ENCODE measurements around the gene EDC3.

Gene EDC3

DNA sequence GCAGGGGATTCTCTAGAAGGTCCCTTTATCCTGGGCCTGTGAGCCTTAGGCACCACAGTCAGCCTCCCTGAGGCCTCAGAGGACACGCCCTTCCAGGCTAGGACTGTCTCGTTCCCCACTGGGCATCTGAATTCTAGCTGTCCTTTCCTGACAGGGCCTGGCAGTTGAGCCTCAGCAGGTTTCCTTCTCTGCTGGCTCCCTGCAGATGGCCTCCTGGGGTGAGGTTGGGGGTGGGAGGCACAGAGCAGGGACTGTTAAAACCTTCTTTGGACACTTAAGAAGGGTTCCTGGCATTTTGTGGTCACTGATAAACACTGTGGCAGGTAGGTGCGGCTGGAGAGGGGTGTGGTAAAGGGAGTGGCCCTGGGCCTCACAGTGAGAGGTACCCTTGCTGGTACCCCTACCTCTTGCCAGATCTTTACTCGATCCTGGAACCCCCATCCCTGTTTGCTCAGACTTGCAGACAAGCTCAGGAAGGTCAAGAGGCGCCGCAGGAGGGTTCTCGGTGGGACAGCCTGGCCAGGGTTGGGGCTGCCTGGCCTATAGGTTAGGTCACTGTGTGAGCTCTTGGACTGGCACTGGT lies 71.7 kb downstream of the EDC3 start:
- no peak for DNase-seq

DNA sequence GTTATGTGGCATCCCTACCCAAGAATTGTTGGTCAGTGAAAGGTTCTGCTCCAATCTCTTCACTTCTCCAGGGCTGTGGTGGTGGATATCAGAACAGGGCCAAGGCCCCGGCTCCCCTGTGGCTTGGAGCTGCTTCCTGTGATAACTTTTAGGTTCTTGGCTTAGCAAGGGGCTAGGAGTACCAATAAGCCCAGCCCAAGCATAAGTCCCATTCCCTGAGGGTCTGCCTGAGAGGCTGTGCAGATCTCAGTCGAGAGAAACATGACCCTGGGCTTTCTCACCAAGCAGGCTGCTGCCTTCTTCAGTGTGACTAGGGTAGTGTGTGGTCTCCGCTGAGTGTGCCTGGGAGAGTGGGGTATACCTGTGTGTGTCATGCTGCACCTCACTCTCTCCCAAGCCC lies 73.1 kb downstream of the EDC3 start:
- DNase-seq: no peak

DNA sequence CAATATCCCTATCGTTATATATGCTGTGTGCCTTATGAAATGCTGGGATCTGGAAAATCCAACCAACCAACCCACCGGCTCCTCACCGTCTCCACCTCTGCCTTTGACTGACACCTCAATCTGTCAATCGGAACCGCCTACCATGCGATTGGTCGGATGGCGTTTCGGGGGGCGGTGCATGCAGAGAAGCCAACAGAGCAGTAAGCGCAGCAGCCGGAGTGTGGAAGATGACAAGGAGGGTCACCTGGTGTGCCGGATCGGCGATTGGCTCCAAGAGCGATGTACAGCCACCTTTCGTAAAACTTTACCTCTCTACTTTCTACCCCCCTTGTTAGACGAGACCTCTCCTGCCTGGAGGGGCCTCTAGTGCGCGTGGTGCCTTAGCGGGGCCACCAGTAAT lies 73.9 kb downstream of the EDC3 start:
- no peak for DNase-seq

DNA sequence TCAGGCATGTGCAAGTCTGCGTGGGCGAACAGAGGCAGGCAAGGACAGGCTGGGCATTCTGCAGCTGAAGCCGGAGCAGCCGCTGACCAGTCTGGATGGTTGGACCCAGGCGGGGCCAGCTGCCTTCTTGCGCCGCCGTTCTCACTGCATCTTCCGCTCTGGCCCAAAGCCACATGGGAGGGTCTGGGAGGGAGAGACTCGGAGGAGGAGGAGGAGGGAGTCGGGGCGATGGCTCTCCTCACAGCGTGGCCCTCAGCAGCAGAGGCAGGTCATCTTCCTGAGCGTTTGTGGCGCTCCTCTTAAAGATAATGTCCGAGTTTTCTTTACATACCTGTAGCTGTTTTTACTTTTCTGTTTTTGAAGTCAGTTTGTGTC lies 74.3 kb downstream of the EDC3 start:
- no peak for DNase-seq

GRCh38 chr15:74620636-74621545 lies 74.9 kb downstream of the EDC3 start:
- peak; percentile 60 for DNase-seq

- DNase-seq: no peak
Observed at GRCh38 chr15:74619916-74620635, 75.7 kb downstream of the EDC3 start.

DNA sequence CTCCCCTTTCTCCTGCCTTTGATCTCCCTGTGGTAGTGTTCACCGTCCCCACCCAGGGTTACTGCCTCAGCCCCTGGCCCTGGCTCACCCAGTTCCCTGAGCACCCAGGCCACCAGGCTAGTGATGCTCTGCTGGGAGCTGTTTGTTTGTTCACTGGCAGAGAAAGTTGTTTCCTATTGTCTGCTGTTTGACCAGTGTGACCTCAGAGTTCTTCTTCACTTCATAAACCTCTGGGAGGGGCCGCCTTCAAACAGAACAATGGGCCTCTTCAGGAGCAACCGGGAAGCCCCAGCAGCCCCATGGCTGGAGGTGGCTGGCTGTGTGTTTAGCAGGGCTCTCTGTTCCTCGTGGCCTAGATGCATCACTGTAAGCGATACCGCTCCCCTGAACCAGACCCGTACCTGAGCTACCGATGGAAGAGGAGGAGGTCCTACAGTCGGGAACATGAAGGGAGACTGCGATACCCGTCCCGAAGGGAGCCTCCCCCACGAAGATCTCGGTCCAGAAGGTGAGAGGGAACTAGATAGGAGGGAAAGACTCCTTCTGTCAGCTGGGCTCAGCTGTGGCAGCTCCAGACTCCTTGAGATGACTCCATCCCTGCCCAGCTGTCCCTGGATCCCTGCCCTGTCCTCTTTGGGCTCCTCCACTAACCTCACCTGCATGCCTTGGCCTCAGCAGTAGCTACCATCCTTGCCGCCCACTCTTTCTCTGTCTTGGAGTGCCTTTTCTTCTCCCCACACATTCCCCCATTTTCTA lies 76.8 kb downstream of the EDC3 start:
- DNase-seq: no peak

DNA sequence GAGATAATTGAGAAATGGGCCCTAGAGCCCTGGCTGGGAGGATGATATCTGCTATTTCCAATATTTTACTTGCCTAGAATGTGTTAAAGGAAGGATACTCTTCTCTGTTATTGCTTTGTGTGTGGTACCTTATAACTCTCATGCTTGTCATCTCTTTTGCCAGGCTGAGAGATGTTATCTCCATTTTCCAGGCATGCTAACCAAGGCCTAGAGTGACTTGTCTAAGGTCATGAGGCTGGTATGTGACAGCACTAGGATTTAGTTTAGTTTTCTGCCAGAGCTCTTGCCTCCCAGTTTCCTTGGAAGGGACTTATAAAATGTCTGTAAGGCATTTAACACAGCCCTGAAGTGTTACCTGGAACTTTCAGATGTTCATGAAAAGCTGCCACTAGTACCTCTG lies 78.8 kb downstream of the EDC3 start:
- DNase-seq: no peak

- peak; percentile 45 for DNase-seq
Observed at GRCh38 chr15:74616366-74616939, 79.4 kb downstream of the EDC3 start.

- peak; percentile 92 for DNase-seq
Observed at GRCh38 chr15:74615508-74616365, 80.1 kb downstream of the EDC3 start, which contains the start of gene CLK3. CLK3 (plus strand) TSS chr15:74615836; CDS start chr15:74619197, 3,361 bp downstream.

DNA sequence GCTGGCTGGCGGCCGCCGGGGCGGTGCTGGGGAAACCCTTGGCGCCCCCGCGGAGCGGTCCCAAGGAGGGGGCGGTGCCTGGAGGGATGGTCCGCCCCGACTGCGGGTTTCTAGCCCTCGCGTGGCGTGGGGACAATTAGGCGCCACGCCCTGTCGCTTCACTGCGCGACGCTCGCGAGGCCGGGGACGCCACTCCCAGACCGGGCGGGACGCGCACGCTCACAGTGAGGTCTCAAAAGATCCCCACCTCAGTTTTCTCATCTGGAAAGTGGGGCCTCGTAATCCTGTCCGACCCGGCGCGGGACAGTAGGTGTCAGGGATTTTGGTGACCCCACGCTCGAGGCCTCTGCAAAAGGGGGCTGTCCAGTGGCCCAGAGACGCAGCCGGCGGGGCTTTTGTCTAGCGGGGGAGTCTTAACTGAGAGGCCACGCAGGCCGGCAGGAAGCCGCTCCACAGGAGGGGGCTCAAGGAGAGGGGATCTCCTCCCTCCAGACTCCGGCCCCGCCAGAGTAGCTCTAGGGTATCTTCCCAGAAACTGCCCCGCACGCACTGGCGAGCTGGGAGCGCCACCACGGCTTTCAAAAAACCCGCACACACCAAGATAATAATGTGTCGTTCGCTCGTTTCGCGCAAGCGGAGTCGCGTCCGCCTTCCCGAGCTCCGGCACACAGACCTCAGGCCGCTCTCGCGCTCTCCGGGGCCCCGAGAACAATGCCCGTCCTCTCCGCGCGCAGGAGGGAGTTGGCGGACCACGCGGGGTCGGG lies 80.9 kb downstream of the EDC3 start:
- peak; percentile 79 for DNase-seq

DNA sequence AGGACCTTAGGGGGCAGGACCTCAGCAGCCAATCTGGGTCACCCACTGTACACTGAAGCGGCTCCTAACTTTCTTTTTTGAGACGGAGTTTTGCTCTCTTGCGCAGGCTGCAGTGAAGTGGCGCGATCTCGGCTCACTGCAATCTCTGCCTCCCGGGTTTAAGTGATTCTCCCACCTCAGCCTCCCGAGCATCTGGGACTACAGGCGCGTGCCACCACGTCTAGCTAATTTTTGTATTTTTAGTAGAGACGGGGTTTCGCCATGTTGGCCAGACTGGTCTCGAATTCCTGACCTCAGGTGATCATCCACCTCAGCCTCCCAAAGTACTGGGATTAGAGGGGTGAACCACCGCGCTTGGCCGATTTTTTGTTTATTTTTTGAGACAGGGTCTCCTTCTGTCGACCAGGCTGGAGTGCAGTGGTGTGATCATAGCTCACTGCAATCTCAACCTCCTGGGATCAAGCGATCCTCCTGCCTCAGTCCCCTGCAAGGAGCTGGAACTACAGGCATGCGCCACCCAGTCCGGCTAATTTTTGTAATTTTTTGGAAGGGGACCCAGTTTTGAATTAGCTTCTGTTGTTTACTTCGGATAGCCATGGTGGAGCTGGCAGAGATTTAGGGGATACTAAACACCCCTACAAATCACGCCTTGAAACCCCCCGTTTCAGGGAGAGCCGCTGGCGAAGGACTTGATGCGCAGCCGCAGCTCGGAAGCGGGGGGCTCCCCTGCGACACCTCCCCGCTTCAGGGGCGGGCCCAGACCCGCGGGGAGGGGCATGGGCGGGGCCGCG lies 81.7 kb downstream of the EDC3 start:
- no peak for DNase-seq

GRCh38 chr15:74613089-74613952 lies 82.5 kb downstream of the EDC3 start:
- no peak for DNase-seq

- DNase-seq: no peak
Observed at GRCh38 chr15:74612677-74613076, 83.1 kb downstream of the EDC3 start.

- no peak for DNase-seq
Observed at GRCh38 chr15:74611834-74612233, 84.0 kb downstream of the EDC3 start.

DNA sequence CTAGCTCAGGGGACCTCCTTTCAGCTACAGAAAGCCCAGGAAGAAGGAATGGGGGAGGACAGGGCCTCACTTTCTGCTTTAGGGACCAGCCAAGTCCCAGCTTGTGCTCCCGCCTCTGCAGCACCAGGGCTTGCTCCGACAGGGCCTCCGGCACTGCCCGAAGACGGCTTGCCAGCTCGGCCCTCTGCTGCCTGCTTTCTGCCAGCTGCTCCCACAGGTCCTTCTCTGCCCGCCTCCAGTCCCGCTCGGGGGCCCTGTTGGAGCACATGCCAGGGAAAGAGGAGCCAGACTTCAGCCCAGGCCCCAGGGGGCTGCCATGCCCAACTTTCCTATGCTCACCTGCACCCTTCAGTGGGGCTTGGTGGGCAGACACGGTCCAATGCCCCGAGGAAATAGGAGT lies 84.5 kb downstream of the EDC3 start:
- no peak for DNase-seq

DNA sequence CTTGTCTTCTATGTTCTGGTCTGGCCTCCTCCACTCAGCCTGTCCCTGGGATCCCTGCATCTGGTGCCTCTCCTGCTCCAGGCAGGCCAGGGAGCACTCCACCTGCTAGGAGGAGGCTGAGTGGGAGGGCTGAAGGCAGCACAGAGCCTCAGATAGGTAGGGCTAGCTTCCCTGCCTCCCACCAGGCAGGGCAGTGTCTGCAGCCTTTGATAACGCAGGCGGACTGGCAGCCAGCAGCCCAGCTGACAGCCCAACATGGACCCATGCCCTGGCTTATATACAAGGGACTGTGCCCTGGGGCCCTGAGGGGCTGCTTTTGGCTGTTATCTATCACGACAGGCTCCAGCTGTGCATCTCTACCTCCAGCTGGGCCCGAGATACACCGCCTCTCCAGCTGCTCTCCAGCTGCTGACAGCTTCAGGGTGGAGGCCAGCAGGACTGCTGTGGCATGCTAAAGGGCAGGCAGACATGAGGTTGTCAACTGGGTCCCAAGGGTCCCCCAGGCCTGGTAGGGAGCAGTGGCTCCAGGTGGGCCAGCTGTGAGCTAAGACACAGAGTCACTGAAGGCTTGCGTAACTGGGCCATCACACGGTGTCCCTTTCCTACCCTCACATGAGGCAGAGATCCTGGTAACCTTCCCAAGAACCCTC lies 85.4 kb downstream of the EDC3 start:
- no peak for DNase-seq

DNA sequence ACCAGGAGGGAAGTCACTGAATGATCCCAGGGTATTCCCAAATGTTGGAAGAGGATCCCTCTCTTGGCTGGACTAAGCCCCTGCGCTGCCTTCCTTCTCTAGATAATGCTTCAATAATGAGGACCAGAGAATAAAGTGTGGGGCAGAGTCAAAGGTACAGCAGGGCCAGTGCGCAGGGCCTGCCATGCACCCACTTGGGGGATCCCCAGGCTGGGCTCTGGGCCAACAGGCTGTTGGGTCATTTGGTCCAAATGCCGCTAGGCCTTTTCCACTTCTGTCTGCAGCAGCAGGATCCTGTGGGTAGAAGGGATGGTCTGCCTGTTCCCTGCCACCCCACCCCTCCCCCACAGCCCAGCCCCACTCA lies 85.9 kb downstream of the EDC3 start:
- no peak for DNase-seq

DNA sequence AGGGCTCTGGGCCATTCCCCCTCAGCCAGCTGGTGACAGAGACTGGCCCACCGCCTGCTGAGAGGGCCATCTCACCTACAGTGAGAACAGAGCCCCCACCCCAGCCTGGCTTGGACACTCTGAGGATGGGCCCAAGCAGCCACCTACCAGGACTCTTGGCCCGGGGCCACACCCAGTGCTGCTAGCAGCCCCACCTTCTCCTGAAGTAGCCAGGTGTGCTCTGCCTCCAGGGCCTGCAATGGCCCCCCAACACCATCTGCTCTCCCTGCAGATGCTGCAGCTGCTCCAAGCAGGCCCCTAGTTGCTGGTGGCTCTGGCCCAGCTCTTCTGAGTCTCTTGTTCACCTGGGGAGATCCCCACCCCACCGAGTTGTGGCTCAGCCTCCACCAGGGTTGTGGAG lies 87.0 kb downstream of the EDC3 start:
- no peak for DNase-seq
